Naive thymus-derived CD4-positive, alpha-beta T cell (primary cell): ENCODE results near the gene LRRC8E. TPM values are rescaled to one million over a fixed set of nuclear protein-coding genes. Genes with fewer than 3 reads are reported as not detected.

Source experiments
- ATAC-seq: fragments of 150-1000 bp; cut with Tn5 transposase; 2 replicates; pipeline ENCODE4 v1.10.0; 2021; ENCODE audit warnings: mild to moderate bottlenecking, moderate library complexity
- CTCF ChIA-PET: fragments of 350-600 bp; sonication (Branson Sonifier 250); formaldehyde crosslinking; loops from one replicate; lab custom pipeline; 2021; ENCODE audit warnings: antibody characterized with exemption; lab: Charles Lee
- POLR2A ChIA-PET: fragments of 350-600 bp; sonication (Branson Sonifier 250); formaldehyde crosslinking; loops from one replicate; lab custom pipeline; 2021; ENCODE audit warnings: antibody characterized with exemption, inconsistent platforms; lab: Charles Lee
- DNase-seq, 9 donors: peaks; one replicate each; pipeline versions ENCODE4 v3.0.0 to v3.0.0-alpha.2; 2020 to 2022; ENCODE audit warnings: mixed read lengths in 1 of 9
- H3K27ac ChIP-seq: one replicate; pipeline ENCODE4 v1.7.0; 2013; ENCODE audit warnings: mild to moderate bottlenecking, low read depth, low read length, moderate library complexity
- H3K27me3 ChIP-seq, 2 donors: one replicate each; pipeline ENCODE4 v1.7.0; 2013; ENCODE audit warnings: low read length in 2 of 2, mild to moderate bottlenecking in 2 of 2, moderate library complexity in 2 of 2; ENCODE audit not compliant: control insufficient read depth in 2 of 2, insufficient read depth in 2 of 2
- H3K36me3 ChIP-seq, 3 experiments: 1 replicate in 2 of 3; 2 replicates in 1 of 3; pipeline ENCODE4 v1.7.0; 2013; ENCODE audit warnings: low read length in 3 of 3, mild to moderate bottlenecking in 3 of 3, moderate library complexity in 1 of 3; ENCODE audit not compliant: insufficient read depth in 3 of 3, control insufficient read depth in 2 of 3
- H3K4me1 ChIP-seq, 2 donors: one replicate each; pipeline ENCODE4 v1.7.0; 2013; ENCODE audit warnings: low read length in 2 of 2, mild to moderate bottlenecking in 2 of 2, moderate library complexity in 1 of 2; ENCODE audit not compliant: control insufficient read depth in 2 of 2, insufficient read depth in 2 of 2
- H3K4me3 ChIP-seq: 2 replicates; pipeline ENCODE4 v1.7.0; 2013; ENCODE audit warnings: mild to moderate bottlenecking, low read length
- H3K9me3 ChIP-seq, 3 experiments: 1 replicate in 2 of 3; 2 replicates in 1 of 3; pipeline ENCODE4 v1.7.0; 2013; ENCODE audit warnings: low read length in 3 of 3; ENCODE audit not compliant: control insufficient read depth in 2 of 3
- H3K27ac Mint-ChIP-seq, 9 donors: one replicate each; pipeline ENCODE4 v1.8.0; 2020 to 2022; ENCODE audit warnings: mixed read lengths in 9 of 9, mild to moderate bottlenecking in 8 of 9, moderate library complexity in 5 of 9, inconsistent platforms in 2 of 9
- H3K27me3 Mint-ChIP-seq, 5 donors: one replicate each; pipeline ENCODE4 v1.8.0; 2021 to 2022; ENCODE audit warnings: mixed read lengths in 5 of 5, mild to moderate bottlenecking in 1 of 5
- H3K36me3 Mint-ChIP-seq, 5 donors: one replicate each; pipeline ENCODE4 v1.8.0; 2020 to 2022; ENCODE audit warnings: mixed read lengths in 5 of 5, mild to moderate bottlenecking in 3 of 5, inconsistent platforms in 1 of 5
- H3K4me1 Mint-ChIP-seq, 7 donors: one replicate each; pipeline ENCODE4 v1.8.0; 2020 to 2022; ENCODE audit warnings: mixed read lengths in 7 of 7, mild to moderate bottlenecking in 3 of 7, inconsistent platforms in 1 of 7
- H3K4me3 Mint-ChIP-seq, 10 donors: one replicate each; pipeline ENCODE4 v1.8.0; 2020 to 2022; ENCODE audit warnings: mild to moderate bottlenecking in 10 of 10, mixed read lengths in 10 of 10, moderate library complexity in 6 of 10, inconsistent platforms in 2 of 10
- H3K9me3 Mint-ChIP-seq, 11 donors: one replicate each; pipeline ENCODE4 v1.8.0; 2020 to 2022; ENCODE audit warnings: mixed read lengths in 11 of 11, mild to moderate bottlenecking in 4 of 11, inconsistent platforms in 1 of 11, moderate library complexity in 1 of 11
- intact Hi-C, 2 donors: fragments of 100-400 bp; cut with micrococcal nuclease; formaldehyde crosslinking; loops; one replicate each; pipeline ENCODE4 v1.15.1; 2023
- polyA plus RNA-seq, 2 donors: library from polyadenylated mRNA; unstranded; fragments of 300-500 nt; fragmentation: Illumina TruSeq; gene quantifications; one replicate each; pipeline ENCODE4 v1.2.3, GENCODE V29; 2021
- total RNA-seq, 6 experiments: library from RNA in 5 of 6; stranded (reverse) in 5 of 6; gene quantifications; 1 replicate in 5 of 6; 2 replicates in 1 of 6; pipeline ENCODE4 v1.2.3 and lab custom pipeline; 2021 to 2026

Gene LRRC8E
- total and polyA plus RNA-seq, 7 experiments from 2014 or later: 0.24 to 0.53 TPM; not detected in 5

DNA sequence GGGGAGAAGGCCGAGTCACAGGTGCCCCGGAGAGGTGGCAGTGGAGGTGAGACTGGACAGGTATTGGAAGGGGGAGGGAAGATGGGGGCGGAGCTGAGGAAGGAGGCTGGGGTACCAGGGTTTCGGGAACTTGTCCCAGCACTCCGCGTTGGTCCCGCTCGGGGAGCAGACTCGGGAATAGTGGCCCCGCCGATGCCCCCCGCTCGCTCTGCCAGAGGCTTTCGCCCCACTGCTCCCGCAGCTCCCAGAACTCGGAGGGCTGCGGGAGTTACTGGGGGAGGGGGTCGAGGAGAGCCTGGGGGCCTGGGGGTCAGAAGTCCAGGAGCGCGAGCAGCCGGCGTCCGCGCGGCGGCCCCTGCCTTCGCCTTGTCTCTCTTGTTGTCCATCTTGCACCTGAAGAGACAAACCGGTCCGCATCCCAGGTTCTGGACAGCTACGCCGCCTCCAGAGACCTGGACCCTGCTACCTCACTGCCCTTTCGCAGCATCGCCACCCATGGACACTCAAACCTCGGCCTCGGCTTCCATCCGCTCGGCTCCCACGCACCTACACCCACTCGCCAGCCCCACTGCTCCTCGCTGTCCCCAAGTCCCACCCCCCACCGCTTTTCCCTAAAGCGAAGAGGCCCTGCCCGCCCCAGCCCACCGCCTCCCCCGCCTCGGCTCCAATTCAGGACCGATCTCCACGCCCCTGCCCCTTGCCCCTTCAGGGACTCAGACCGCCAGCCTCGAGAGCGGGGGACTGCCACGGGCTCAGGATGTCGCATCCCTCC, 14.8 kb upstream of the LRRC8E start:
- ChIA-PET CTCF (interaction anchor here (1.0 kb wide), 1 partner anchor 55 kb away, joined by 3 read pairs; no protein-coding TSS in a partner anchor), POLR2A (interaction anchor here (1.2 kb wide), 1 partner anchor 11 kb away, joined by 3 read pairs; no protein-coding TSS in a partner anchor)
- peak overlapping the region; percentile 55 to 85 (median 74) for H3K4me3 Mint-ChIP-seq
- no peak for DNase-seq
- peaks cover 0 to 4% (median 0%) of the 10 kb centered on the region in 11 donors for H3K9me3 Mint-ChIP-seq
- H3K36me3 Mint-ChIP-seq: peaks cover 0 to 5% (median 0%) of the 10 kb centered on the region in 5 donors
- no peak for ATAC-seq
- Histone ChIP-seq H3K4me1 (peaks cover 14 to 26% of the 10 kb centered on the region in 2 donors), H3K27ac (no peak overlapping the region), H3K9me3 (no peaks in the 10 kb centered on the region), H3K36me3 (no peaks in the 10 kb centered on the region), H3K27me3 (peaks cover 0 to 2% of the 10 kb centered on the region in 2 donors), H3K4me3 (no peak overlapping the region)
- intact Hi-C loops: no loop called here
- peaks cover 0 to 52% (median 8%) of the 10 kb centered on the region in 5 donors for H3K27me3 Mint-ChIP-seq
- no peak overlapping the region for H3K27ac Mint-ChIP-seq
- peaks cover 15 to 30% (median 24%) of the 10 kb centered on the region in 7 donors for H3K4me1 Mint-ChIP-seq

DNA sequence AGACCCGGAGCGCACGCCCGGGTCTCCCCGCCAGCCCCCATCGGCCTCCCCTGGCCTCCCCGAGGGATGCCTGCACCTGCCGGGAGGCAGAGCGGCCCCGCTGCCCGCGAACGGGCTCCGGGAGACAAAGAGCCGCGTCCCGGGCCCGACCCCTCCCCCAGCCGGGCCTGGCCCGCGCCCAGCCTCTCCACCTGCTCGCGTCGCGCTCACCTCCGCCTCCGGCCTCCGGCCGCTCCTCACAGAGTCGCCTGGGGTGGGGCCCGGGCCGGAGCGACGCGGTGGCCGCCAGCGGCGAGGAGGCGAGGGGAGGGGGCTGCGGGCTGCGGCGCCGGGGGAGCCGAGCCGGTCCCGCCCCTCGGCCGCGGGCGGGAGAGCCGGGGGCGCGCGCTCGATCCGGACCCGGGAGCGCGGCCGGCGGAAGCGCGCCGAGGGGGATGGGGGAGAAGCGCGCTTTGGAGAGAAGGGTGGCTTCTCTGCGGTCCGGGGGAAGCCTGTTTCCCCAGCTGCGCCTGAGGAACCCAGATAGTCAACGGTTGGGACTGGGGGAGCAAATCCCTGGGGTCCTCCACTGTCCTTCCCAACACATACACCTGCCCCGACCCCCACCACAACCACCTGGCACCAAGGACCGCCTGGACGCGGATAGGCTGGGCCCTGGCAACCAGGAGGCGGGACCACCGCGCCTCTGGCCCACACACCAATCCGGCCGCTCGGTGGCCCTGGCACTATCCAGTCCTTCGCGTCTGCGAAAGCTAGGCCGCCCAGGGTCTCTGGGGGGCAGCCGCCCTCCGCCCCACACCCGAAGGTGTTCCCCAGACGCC, 14.0 kb upstream of the LRRC8E start, which contains the start of gene PRR36:
PRR36 (minus strand) TSS at position 315 of the 821 bp plus-strand sequence. CDS start 701 bp downstream, outside the sequence.
- Histone ChIP-seq H3K9me3 (no peaks in the 10 kb centered on the region), H3K27ac (no peak within 1 kb of the TSS), H3K4me1 (peaks cover 10 to 26% of the 10 kb centered on the region in 2 donors), H3K27me3 (peaks cover 0 to 2% of the 10 kb centered on the region in 2 donors), H3K4me3 (no peak within 1 kb of the TSS), H3K36me3 (no peaks in the 10 kb centered on the region)
- DNase-seq (no peak), ATAC-seq (no peak)
- peaks cover 0 to 4% (median 0%) of the 10 kb centered on the region in 11 donors for H3K9me3 Mint-ChIP-seq
- peaks cover 0 to 5% (median 0%) of the 10 kb centered on the region in 5 donors for H3K36me3 Mint-ChIP-seq
- ChIA-PET POLR2A (interaction anchor here (1.1 kb wide), 1 partner anchor 29 kb away, joined by 3 read pairs; the partner anchor contains the start of gene MAP2K7), CTCF (no interaction called here)
- peaks cover 0 to 48% (median 8%) of the 10 kb centered on the region in 5 donors for H3K27me3 Mint-ChIP-seq
- intact Hi-C loops: no loop called here
- peak within 1 kb of the TSS in 1 of 9 donors; percentile 67 for H3K27ac Mint-ChIP-seq
- H3K4me3 Mint-ChIP-seq: peak within 1 kb of the TSS; percentile 55 to 85 (median 74)
- peaks cover 14 to 27% (median 21%) of the 10 kb centered on the region in 7 donors for H3K4me1 Mint-ChIP-seq

GRCh38 chr19:7874897-7875273, 13.4 kb upstream of the LRRC8E start:
- DNase-seq (no peak), ATAC-seq (no peak)
- POLR2A ChIA-PET: interaction anchor here (1.1 to 1.3 kb wide), 2 partner anchors 12 to 29 kb away, joined by 3 read pairs; partner anchors contain the start of gene MAP2K7
- peaks cover 14 to 27% (median 21%) of the 10 kb centered on the region in 7 donors for H3K4me1 Mint-ChIP-seq
- Histone ChIP-seq H3K4me3 (no peak overlapping the region), H3K27ac (no peak overlapping the region), H3K4me1 (peaks cover 10 to 26% of the 10 kb centered on the region in 2 donors), H3K36me3 (no peaks in the 10 kb centered on the region), H3K27me3 (peaks cover 0 to 2% of the 10 kb centered on the region in 2 donors), H3K9me3 (no peaks in the 10 kb centered on the region)
- H3K27me3 Mint-ChIP-seq: peaks cover 0 to 48% (median 8%) of the 10 kb centered on the region in 5 donors
- H3K36me3 Mint-ChIP-seq: peaks cover 0 to 5% (median 0%) of the 10 kb centered on the region in 5 donors
- intact Hi-C loops: no loop called here
- H3K4me3 Mint-ChIP-seq: peak overlapping the region in 9 of 10 donors; percentile 25 to 83 (median 53)
- H3K27ac Mint-ChIP-seq: peak overlapping the region in 1 of 9 donors; percentile 67
- peaks cover 0 to 4% (median 0%) of the 10 kb centered on the region in 11 donors for H3K9me3 Mint-ChIP-seq
- CTCF ChIA-PET: no interaction called here

DNA sequence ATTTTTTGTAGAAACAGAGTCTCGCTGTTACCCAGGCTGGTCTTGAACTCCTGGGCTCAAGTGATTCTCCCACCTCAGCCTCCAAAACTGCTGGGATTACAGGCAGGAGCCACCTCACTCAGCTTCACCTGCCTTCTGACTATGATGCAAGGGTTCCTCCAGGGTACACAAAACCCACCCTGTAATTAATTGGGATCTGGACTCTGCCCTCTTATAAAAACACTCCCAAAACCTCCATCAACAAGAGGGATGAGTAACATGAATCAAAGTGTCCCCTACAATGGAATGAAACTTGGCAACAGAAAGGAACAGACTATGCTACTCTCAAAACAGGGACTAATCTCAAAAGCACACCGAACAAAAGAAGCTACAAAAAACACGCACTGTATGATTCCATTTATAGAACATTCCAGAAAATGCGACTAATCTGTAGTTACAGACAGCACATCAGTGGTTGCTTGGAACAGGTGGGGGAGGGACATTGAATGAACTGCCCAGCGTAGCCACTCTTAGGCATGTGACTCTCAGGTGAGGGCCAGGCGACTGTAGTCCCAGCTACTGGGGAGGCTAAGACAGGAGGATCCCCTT, 11.0 kb upstream of the LRRC8E start:
- H3K27ac Mint-ChIP-seq: no peak overlapping the region
- H3K4me1 ChIP-seq: peaks cover 4 to 9% of the 10 kb centered on the region in 2 donors
- DNase-seq: no peak
- H3K4me3 Mint-ChIP-seq: no peak overlapping the region
- H3K36me3 Mint-ChIP-seq: peaks cover 0 to 2% (median 0%) of the 10 kb centered on the region in 5 donors
- POLR2A ChIA-PET: interaction anchor here (0.5 kb wide), 1 partner anchor 159 kb away, joined by 3 read pairs; no protein-coding TSS in a partner anchor
- no peak overlapping the region for H3K27ac ChIP-seq
- peaks cover 0 to 2% of the 10 kb centered on the region in 2 donors for H3K27me3 ChIP-seq
- H3K4me3 ChIP-seq: no peak overlapping the region
- H3K9me3 Mint-ChIP-seq: no peaks in the 10 kb centered on the region
- H3K36me3 ChIP-seq: no peaks in the 10 kb centered on the region
- H3K27me3 Mint-ChIP-seq: peaks cover 0 to 32% (median 0%) of the 10 kb centered on the region in 5 donors
- CTCF ChIA-PET: no interaction called here
- ATAC-seq: no peak
- peaks cover 0 to 13% (median 5%) of the 10 kb centered on the region in 7 donors for H3K4me1 Mint-ChIP-seq
- no peaks in the 10 kb centered on the region for H3K9me3 ChIP-seq
- intact Hi-C loops: no loop called here

DNA sequence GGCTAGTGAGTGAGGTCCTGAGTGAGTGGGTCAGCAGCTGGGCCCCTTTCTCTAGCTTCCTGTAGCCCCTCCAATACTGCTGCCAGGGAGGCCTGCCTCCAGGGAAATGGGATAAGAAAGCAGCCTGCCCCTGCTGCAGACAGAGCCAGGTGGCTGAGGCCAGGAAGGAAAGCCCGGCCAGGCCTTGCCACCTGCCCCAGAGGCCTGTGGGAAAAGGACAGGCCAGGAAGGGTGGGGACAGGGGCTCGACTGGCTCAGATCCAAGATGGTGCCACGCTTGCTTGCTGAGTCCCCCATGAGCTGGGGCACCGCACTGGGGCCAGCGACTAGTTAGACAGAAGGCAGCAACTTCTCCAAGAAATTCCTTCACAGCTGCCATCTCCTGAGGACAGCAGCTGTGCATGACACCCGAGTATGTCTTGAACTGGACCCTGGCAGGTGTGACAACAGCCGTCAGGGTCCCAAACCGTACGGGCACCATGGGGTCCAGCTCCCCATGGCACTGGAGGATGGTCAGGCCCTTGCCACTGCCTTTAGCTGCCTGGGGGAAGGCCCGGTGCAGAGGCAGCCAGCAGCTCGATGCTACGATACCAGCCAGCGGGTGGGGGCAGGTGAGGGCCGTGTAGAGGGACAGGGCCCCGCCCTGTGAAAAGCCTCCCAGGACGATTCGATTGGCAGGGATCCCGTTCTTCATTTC, 9.1 kb upstream of the LRRC8E start:
- CTCF ChIA-PET: interaction anchor here (0.6 to 1.1 kb wide), 2 partner anchors 10 to 932 kb away, joined by 4 to 5 read pairs; no protein-coding TSS in a partner anchor
- ATAC-seq: no peak

More for the DNA sequence above, 9.1 kb upstream of the LRRC8E start:
- Histone ChIP-seq H3K4me1 (peaks cover 4 to 7% of the 10 kb centered on the region in 2 donors), H3K27ac (no peak overlapping the region), H3K27me3 (no peaks in the 10 kb centered on the region), H3K4me3 (no peak overlapping the region), H3K36me3 (no peaks in the 10 kb centered on the region), H3K9me3 (no peaks in the 10 kb centered on the region)
- no peaks in the 10 kb centered on the region for H3K36me3 Mint-ChIP-seq
- peaks cover 0 to 1% (median 0%) of the 10 kb centered on the region in 11 donors for H3K9me3 Mint-ChIP-seq
- H3K27me3 Mint-ChIP-seq: peaks cover 0 to 24% (median 0%) of the 10 kb centered on the region in 5 donors
- H3K4me3 Mint-ChIP-seq: no peak overlapping the region
- peaks cover 0 to 7% (median 5%) of the 10 kb centered on the region in 7 donors for H3K4me1 Mint-ChIP-seq
- intact Hi-C loops: no loop called here
- H3K27ac Mint-ChIP-seq: no peak overlapping the region
- POLR2A ChIA-PET: no interaction called here
- no peak for DNase-seq
